Ovary (tissue), 9 donors: ENCODE measurements around the gene COMMD10. TPM values are rescaled to one million over a fixed set of nuclear protein-coding genes. Genes with fewer than 3 reads are reported as not detected.
"Not testable (repeated sequence)": the region's sequence is repeated elsewhere in the genome, so short reads cannot be mapped to it uniquely, and the experiment has no call there.

ENCODE experiments used
- DNase-seq, 5 donors: peaks; one replicate each; pipeline ENCODE4 v3.0.0-alpha.2; 2019 to 2020
- H3K27ac ChIP-seq, 2 donors: fragments of 200-600 bp; one replicate each; pipeline versions ENCODE4 v1.5.1 to v1.8.0; 2019 to 2022
- H3K27me3 ChIP-seq: fragments of 200-600 bp; one replicate; pipeline ENCODE4 v1.8.0; 2022
- H3K36me3 ChIP-seq: fragments of 200-600 bp; sonication (generic); one replicate; pipeline ENCODE4 v1.5.1; 2019
- H3K4me1 ChIP-seq: one replicate; pipeline ENCODE4 v1.8.1; 2013; ENCODE audit warnings: mild to moderate bottlenecking, moderate library complexity; ENCODE audit not compliant: insufficient read depth
- H3K4me3 ChIP-seq: fragments of 200-600 bp; sonication (generic); one replicate; pipeline ENCODE4 v1.5.1; 2017
- H3K9me3 ChIP-seq, 2 donors: fragments of 200-600 bp in 1 of 2; sonication (generic) in 1 of 2; one replicate each; pipeline versions ENCODE4 v1.5.1 to v1.8.1; 2013 to 2019; ENCODE audit warnings: mild to moderate bottlenecking in 1 of 2, moderate library complexity in 1 of 2
- CTCF ChIP-seq, 3 donors: fragments of 450-650 bp in 2 of 3; fragments of 200-600 bp in 1 of 3; IDR thresholded peaks; one replicate each; pipeline versions ENCODE4 v1.5.1 to v1.8.0; 2016 to 2022; ENCODE audit warnings: antibody characterized with exemption in 3 of 3, mild to moderate bottlenecking in 1 of 3
- EP300 ChIP-seq: sonication (generic); formaldehyde crosslinking; IDR thresholded peaks from one replicate; pipeline ENCODE4 v1.6.1; 2017; ENCODE audit warnings: antibody characterized with exemption
- POLR2A ChIP-seq: fragments of 450-650 bp; IDR thresholded peaks from one replicate; pipeline ENCODE4 v1.6.1; 2017; ENCODE audit warnings: antibody characterized with exemption, mild to moderate bottlenecking, moderate library complexity
- WGBS, 3 donors: extraction: QIAGEN DNeasy Blood & Tissue Kit in 1 of 3; methylation state at CpG; one replicate each; pipeline versions ENCODE4 v1.1.5 to v1.1.7; 2013 to 2017; 5-methylcytosine and 5-hydroxymethylcytosine counted together
- intact Hi-C, 4 donors: fragments of 100-400 bp; cut with DNase I; formaldehyde crosslinking; loops; one replicate each; pipeline versions ENCODE4 v1.11.0 to v1.15.1; 2022 to 2023
- polyA plus RNA-seq, 2 donors: library from polyadenylated mRNA; stranded (reverse); fragments of 200-250 nt in 1 of 2; fragments of 350-450 nt in 1 of 2; fragmentation: Illumina TruSeq in 1 of 2; extraction: RNeasy Lipid Tissue Mini Kit (QIAGEN cat#74804) in 1 of 2; gene quantifications; one replicate each; pipeline ENCODE4 v1.2.3, GENCODE V29; 2013 to 2014
- total RNA-seq, 7 donors: library from RNA; depleted of rRNA in 2 of 7; stranded (reverse); fragments of >200 nt in 2 of 7; fragmentation: NEBNext Ultra II Directional in 3 of 7; extraction: Animal tissue kit (Norgen Biotek cat#: 25700) in 3 of 7; gene quantifications; one replicate each; pipeline versions ENCODE4 v1.1.0 to v1.2.4, GENCODE V29; 2016 to 2023
- donor health status: DM: no; HTN: no; CAD: no; lungs with moderate emphysema.
- donor health status: DM: no; HTN: no; CAD: no.
- donor health status: Bipolar disorder and iron deficiency.
- donor health status: DM: yes; HTN: yes; CAD: no.
- donor health status: DM: no; HTN: no; CAD: no.
- donor health status: DM: yes; HTN: yes; CAD: no.

COMMD10 gene
- total and polyA plus RNA-seq, 9 donors: 19.6 to 45.9 (median 26.2) TPM

DNA sequence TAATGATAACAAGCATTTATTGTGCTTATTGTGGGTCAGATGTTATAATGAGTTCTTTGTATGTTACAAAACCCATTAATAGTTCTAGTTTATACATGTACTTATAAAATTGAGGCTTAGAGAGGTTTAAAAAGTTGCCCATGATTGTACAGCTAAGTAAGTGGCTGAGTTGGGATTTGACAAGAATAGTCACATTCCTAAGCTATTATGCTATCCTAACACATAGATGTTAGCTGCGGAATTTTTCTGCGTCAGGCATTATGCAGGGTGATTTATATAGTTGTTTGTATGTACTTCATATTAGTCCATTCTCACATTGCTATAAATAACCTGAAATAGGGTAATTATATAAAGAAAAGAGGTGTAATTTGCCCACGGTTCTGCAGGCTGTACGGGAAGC, 12.5 kb downstream of the COMMD10 start:
- TF ChIP-seq EP300 (no peak), CTCF (IDR thresholded peaks at IDR 0.05) (no peak), POLR2A (no peak)
- Histone ChIP-seq H3K4me1 (no peaks in the 10 kb centered on the region), H3K4me3 (no peak overlapping the region), H3K27me3 (no peaks in the 10 kb centered on the region), H3K9me3 (no peaks in the 10 kb centered on the region), H3K27ac (no peak overlapping the region), H3K36me3 (no peaks in the 10 kb centered on the region)
- DNase-seq: no peak
- intact Hi-C loops: no loop called here
- WGBS, 3 donors: 88 to 95% (median 93%) methylated on average over 4 of the region's 4 CpGs

- no peaks in the 10 kb centered on the region for H3K9me3 ChIP-seq
These were observed 14.2 kb downstream of the COMMD10 start for GRCh38 chr5:116098998-116099397.

DNA sequence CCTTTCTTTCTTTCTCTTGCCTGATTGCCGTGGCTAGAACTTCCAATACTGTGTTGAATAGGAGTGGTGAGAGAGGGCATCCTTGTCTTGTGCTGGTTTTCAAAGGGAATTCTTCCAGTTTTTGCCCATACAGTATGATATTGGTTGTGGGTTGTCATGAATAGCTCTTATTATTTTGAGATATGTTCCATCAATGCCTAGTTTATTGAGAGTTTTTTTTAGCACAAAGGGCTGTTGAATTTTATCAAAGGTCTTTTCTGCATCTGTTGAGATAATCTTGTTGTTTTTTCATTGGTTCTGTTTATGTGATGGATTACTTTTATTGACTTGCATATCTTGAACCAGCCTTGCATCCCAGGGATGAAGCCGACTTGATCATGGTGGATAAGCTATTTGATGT, 20.1 kb downstream of the COMMD10 start:
- H3K27me3 ChIP-seq, H3K4me3 ChIP-seq, H3K36me3 ChIP-seq, DNase-seq, intact Hi-C loops, H3K27ac ChIP-seq, H3K4me1 ChIP-seq, H3K9me3 ChIP-seq: not testable (repeated sequence)
- 95 to 97% (median 96%) methylated on average over 2 of the region's 2 CpGs for WGBS, 3 donors

More at GRCh38 chr5:116098998-116099397, 14.2 kb downstream of the COMMD10 start:
- WGBS, 3 donors: 95 to 96% (median 96%) methylated on average over 2 of the region's 2 CpGs
- no peak for DNase-seq
- no peak overlapping the region for H3K27ac ChIP-seq
- no peaks in the 10 kb centered on the region for H3K4me1 ChIP-seq
- no peak for TF ChIP-seq POLR2A
- TF ChIP-seq CTCF (IDR thresholded peaks at IDR 0.05): no peak
- no peak for TF ChIP-seq EP300
- intact Hi-C loops: no loop called here
- no peaks in the 10 kb centered on the region for H3K27me3 ChIP-seq
- H3K4me3 ChIP-seq: no peak overlapping the region
- H3K36me3 ChIP-seq: no peaks in the 10 kb centered on the region

DNA sequence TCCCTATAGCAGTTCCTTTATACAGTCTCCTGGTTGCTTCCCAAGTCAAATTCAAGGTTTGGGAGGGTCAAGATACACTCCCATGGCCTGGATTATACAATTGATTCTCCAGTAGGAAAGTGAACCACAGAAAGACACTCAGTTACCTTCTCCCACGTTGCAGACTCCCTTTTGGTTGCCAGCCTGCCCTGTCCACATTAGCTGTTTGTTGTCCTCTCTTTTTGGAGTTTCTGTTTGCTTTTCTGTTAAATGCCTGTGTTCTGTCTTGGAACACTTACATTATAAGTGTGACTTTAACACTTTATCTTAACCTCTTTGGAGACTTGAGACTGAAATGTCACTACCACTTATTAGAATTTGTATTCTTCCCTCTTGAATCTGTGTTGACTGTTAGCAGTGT, 30.3 kb downstream of the COMMD10 start:
- peaks cover 2 to 3% of the 10 kb centered on the region in 2 donors for H3K9me3 ChIP-seq
- TF ChIP-seq EP300 (no peak), POLR2A (no peak), CTCF (IDR thresholded peaks at IDR 0.05) (no peak)
- H3K27ac ChIP-seq: no peak overlapping the region
- no peak overlapping the region for H3K4me3 ChIP-seq
- no peaks in the 10 kb centered on the region for H3K4me1 ChIP-seq
- WGBS, 3 donors: 71 to 81% (median 77%) methylated on average over 1 of the region's 1 CpG
- no peak for DNase-seq
- no peaks in the 10 kb centered on the region for H3K27me3 ChIP-seq
- H3K36me3 ChIP-seq: no peaks in the 10 kb centered on the region
- intact Hi-C loops: no loop called here

- intact Hi-C loops: loop anchor here in 1 of 4 donors (10.0 kb wide), 1 partner anchor 1014 kb away; no protein-coding TSS in a partner anchor
- WGBS, 3 donors: 24 to 59% (median 27%) methylated on average over 2 of the region's 2 CpGs
- no peak for TF ChIP-seq CTCF (IDR thresholded peaks at IDR 0.05)
- no peak for TF ChIP-seq EP300
- no peak for TF ChIP-seq POLR2A
These were observed 45.6 kb downstream of the COMMD10 start for GRCh38 chr5:116130471-116130870.

More at GRCh38 chr5:116130471-116130870, 45.6 kb downstream of the COMMD10 start:
- H3K27me3 ChIP-seq: no peaks in the 10 kb centered on the region
- DNase-seq: no peak
- no peak overlapping the region for H3K4me3 ChIP-seq
- no peaks in the 10 kb centered on the region for H3K9me3 ChIP-seq
- H3K27ac ChIP-seq: no peak overlapping the region
- H3K4me1 ChIP-seq: no peaks in the 10 kb centered on the region
- H3K36me3 ChIP-seq: no peaks in the 10 kb centered on the region
